Heart right ventricle (tissue), 16 donors: Measurements from ENCODE around the gene RETNLB. TPM values are rescaled to one million over a fixed set of nuclear protein-coding genes. Genes with fewer than 3 reads are reported as not detected.

Experiments
- ATAC-seq, 8 donors: fragments of 200-7000 bp; cut with Tn5 transposase; one replicate each; pipeline ENCODE4 v1.9.1; 2020; ENCODE audit warnings: mild to moderate bottlenecking in 8 of 8, moderate library complexity in 8 of 8, moderate number of reproducible peaks in 1 of 8
- DNase-seq, 2 donors: peaks; one replicate each; pipeline ENCODE4 v3.0.0-alpha.2; 2020
- H3K27ac ChIP-seq, 10 donors: fragments of 200-600 bp; sonication (generic) in 2 of 10; one replicate each; pipeline versions ENCODE4 v1.5.0 to v1.8.0; 2020 to 2022; ENCODE audit warnings: mild to moderate bottlenecking in 3 of 10
- H3K27me3 ChIP-seq, 7 donors: fragments of 200-600 bp; one replicate each; pipeline ENCODE4 v1.8.0; 2021 to 2022; ENCODE audit warnings: mild to moderate bottlenecking in 2 of 7
- H3K36me3 ChIP-seq, 9 donors: fragments of 200-600 bp; sonication (generic) in 1 of 9; one replicate each; pipeline versions ENCODE4 v1.5.0 to v1.8.0; 2020 to 2022; ENCODE audit warnings: mild to moderate bottlenecking in 2 of 9
- H3K4me1 ChIP-seq, 9 donors: fragments of 200-600 bp; sonication (generic) in 1 of 9; one replicate each; pipeline versions ENCODE4 v1.5.0 to v1.8.0; 2020 to 2022; ENCODE audit warnings: mild to moderate bottlenecking in 4 of 9
- H3K4me3 ChIP-seq, 10 donors: fragments of 200-600 bp; sonication (generic) in 2 of 10; one replicate each; pipeline versions ENCODE4 v1.5.0 to v1.8.0; 2020 to 2022; ENCODE audit warnings: mild to moderate bottlenecking in 7 of 10, moderate library complexity in 2 of 10
- H3K9me3 ChIP-seq, 11 donors: fragments of 200-600 bp in 10 of 11; sonication (generic) in 2 of 11; one replicate each; pipeline versions ENCODE4 v1.5.0 to v1.8.0; 2013 to 2022; ENCODE audit warnings: mild to moderate bottlenecking in 2 of 11, control low read depth in 1 of 11, moderate library complexity in 1 of 11
- WGBS, 2 donors: extraction: QIAGEN DNeasy Blood & Tissue Kit; methylation state at CpG; one replicate each; pipeline ENCODE4 v1.1.7; 2013; ENCODE audit warnings: inconsistent platforms in 1 of 2; 5-methylcytosine and 5-hydroxymethylcytosine counted together
- intact Hi-C, 10 donors: fragments of 100-400 bp; cut with DNase I; formaldehyde crosslinking; loops; one replicate each; pipeline versions ENCODE4 v1.11.1 to v1.14.2; 2022
- polyA plus RNA-seq, 2 donors: library from polyadenylated mRNA; stranded (reverse); fragments of 200-250 nt; gene quantifications; one replicate each; pipeline ENCODE4 v1.2.3, GENCODE V29; 2013
- total RNA-seq, 10 donors: library from RNA; stranded (reverse); fragmentation: NEBNext Ultra II Directional in 3 of 10; extraction: Animal tissue kit (Norgen Biotek cat#: 25700) in 3 of 10; gene quantifications; one replicate each; pipeline versions ENCODE4 v1.2.1 to v1.2.4, GENCODE V29; 2021 to 2023
- TF ChIP-seq, protein P1 (sequence below), 9 donors: fragments of 200-600 bp; sonication (generic) in 2 of 9; IDR thresholded peaks; one replicate each; pipeline versions ENCODE4 v1.5.0 to v1.8.0; 2021 to 2022; ENCODE audit warnings: antibody characterized with exemption in 9 of 9, mild to moderate bottlenecking in 5 of 9, moderate library complexity in 1 of 9
- donor health status: Arrhythmogenic right ventricular cardiomyopathy.
- donor health status: ischemic (EF 13 %, LVEDD 7.1; RV severe dilation, severe dysfunction).
- donor health status: healthy with polysubstance abuse.
- donor health status: DM: no; HTN: yes; CAD: no.
- donor health status: DM: no; HTN: no; CAD: no.
- donor health status: ischemic (EF 25% LVEDD 6.9; RV normal size, moderate dysfunction).
- donor health status: ischemic (EF 25% LVEDD 5.7; RV mildly dilated, moderate dysfunction).
- donor health status: healthy.
- donor health status: DM: yes; HTN: yes; CAD: no.
- donor health status: Ischemic cardiomyopathy.
- donor health status: ischemic (EF 35%, LVEDD 5.7; RV mildly dilated, moderate dysfunction).
- donor health status: nonischemic (EF 11% LVEDD 7.7; RV severe dilation, severe dysfunction).
- donor health status: DM: yes; HTN: yes; CAD: no.
- donor health status: PGD.
- donor health status: ischemic (EF 29% LVEDD 5.4; RV normal size, mild dysfunction).
- donor health status: nonischemic (EF 23%, LVEDD 6.1; RV moderate dilation, normal function).

The RETNLB gene
- total and polyA plus RNA-seq, 12 donors = not detected

DNA sequence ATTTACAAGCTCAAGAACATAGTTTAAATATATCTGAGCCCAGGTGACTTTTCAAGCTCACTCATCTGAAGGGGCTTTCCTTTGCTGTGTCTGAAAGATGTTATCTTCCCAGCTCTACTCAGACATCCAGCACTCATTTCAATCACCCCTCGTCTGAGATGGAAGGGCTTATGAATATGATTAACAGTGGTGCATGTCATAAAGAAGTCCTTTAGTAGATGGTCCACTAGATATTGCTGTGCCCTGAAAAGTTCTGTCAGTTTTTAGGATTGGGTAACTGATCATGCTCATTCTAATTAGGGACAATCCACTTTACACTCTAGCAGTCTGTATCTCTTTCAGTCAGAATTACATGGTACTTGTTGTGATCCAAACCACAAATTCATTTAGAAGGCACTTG lies 28.3 kb downstream of the RETNLB start:
- intact Hi-C loops = no loop called here
- TF ChIP-seq, protein P1, sequence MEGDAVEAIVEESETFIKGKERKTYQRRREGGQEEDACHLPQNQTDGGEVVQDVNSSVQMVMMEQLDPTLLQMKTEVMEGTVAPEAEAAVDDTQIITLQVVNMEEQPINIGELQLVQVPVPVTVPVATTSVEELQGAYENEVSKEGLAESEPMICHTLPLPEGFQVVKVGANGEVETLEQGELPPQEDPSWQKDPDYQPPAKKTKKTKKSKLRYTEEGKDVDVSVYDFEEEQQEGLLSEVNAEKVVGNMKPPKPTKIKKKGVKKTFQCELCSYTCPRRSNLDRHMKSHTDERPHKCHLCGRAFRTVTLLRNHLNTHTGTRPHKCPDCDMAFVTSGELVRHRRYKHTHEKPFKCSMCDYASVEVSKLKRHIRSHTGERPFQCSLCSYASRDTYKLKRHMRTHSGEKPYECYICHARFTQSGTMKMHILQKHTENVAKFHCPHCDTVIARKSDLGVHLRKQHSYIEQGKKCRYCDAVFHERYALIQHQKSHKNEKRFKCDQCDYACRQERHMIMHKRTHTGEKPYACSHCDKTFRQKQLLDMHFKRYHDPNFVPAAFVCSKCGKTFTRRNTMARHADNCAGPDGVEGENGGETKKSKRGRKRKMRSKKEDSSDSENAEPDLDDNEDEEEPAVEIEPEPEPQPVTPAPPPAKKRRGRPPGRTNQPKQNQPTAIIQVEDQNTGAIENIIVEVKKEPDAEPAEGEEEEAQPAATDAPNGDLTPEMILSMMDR (IDR thresholded peaks at IDR 0.05) = no peak
- no peak for ATAC-seq
- Histone ChIP-seq H3K27ac (no peak overlapping the region), H3K4me3 (no peak overlapping the region), H3K9me3 (no peaks in the 10 kb centered on the region), H3K36me3 (no peaks in the 10 kb centered on the region), H3K4me1 (no peaks in the 10 kb centered on the region), H3K27me3 (no peaks in the 10 kb centered on the region)
- no peak for DNase-seq
- WGBS, 2 donors = 48 to 68% methylated on average over 1 of the region's 1 CpG

DNA sequence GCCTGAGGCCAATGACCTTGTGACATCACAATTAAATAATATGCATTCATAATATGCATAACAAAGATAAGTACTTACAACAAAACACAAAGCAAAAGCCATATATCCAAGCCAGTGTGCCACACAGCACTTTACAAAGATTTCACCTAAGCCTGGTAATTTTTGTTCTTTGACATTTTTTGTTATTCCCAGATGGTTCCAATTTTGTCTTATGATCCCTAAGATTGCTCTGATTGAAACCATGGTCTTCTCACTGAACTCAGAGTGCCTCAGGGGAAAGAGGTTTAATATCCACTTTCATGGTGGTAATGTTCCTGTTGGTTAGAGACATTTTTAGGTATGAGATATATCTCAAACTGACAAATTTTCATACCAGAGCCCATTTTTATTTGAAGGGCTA lies 29.1 kb downstream of the RETNLB start:
- Histone ChIP-seq H3K27ac (no peak overlapping the region), H3K4me1 (no peaks in the 10 kb centered on the region), H3K4me3 (no peak overlapping the region), H3K27me3 (no peaks in the 10 kb centered on the region), H3K9me3 (no peaks in the 10 kb centered on the region), H3K36me3 (no peaks in the 10 kb centered on the region)
- TF ChIP-seq, protein P1 (IDR thresholded peaks at IDR 0.05) = no peak
- ATAC-seq (no peak), DNase-seq (no peak)
- intact Hi-C loops = no loop called here

DNA sequence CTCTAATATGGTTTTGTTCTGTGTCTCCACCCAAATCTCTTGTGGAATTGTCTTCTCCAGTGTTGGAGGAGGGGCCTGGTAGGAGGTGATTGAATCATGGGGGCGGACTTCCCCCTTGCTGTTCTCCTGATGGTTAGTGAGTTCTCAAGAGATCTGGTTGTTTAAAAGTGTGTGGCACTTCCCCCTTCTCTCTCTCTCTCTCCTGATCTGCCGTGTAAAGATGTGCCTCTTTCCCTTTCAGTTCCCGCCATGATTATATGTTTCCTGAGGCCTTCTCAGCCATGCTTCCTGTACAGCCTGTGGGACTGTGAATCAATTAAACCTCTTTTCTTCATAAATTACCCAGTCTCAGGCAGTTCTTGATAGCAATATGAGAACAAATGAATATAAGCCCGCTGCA lies 33.1 kb downstream of the RETNLB start:
- TF ChIP-seq, protein P1 (IDR thresholded peaks at IDR 0.05) = no peak
- DNase-seq (no peak), ATAC-seq (no peak)
- Histone ChIP-seq H3K36me3 (no peaks in the 10 kb centered on the region), H3K9me3 (no peaks in the 10 kb centered on the region), H3K4me3 (no peak overlapping the region), H3K27me3 (no peaks in the 10 kb centered on the region), H3K4me1 (no peaks in the 10 kb centered on the region), H3K27ac (no peak overlapping the region)
- WGBS, 2 donors = 68 to 77% methylated on average over 4 of the region's 4 CpGs
- intact Hi-C loops = no loop called here

DNA sequence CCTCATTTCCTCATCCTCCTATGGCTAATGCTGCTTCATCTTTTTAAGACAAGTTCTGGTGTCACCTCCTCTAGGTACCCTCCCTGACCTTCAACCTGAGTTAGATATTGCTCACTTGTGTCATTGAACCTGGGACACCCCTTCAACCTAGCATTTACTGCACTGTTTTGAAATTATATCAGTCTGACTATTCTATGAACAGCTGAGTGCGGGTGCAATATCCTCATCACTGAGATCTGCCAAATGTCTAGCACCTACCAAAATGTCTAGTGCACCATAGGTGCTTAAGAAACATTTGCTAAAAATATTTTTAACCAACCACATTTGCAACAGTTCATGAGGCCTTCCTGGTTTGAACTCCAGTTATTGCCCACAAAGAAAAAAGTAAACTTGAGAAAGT lies 34.5 kb downstream of the RETNLB start:
- H3K27me3 ChIP-seq = no peaks in the 10 kb centered on the region
- H3K9me3 ChIP-seq = no peaks in the 10 kb centered on the region
- no peak for DNase-seq
- H3K36me3 ChIP-seq = no peaks in the 10 kb centered on the region
- 44 to 96% methylated on average over 1 of the region's 1 CpG for WGBS, 2 donors
- ATAC-seq = no peak
- no peak overlapping the region for H3K27ac ChIP-seq
- TF ChIP-seq, protein P1 (IDR thresholded peaks at IDR 0.05) = no peak
- no peak overlapping the region for H3K4me3 ChIP-seq
- no peaks in the 10 kb centered on the region for H3K4me1 ChIP-seq
- intact Hi-C loops = no loop called here
